ENCODE measurements around the gene PTPN7. TPM values are rescaled to one million over a fixed set of nuclear protein-coding genes. Genes with fewer than 3 reads are reported as not detected.
"Not testable (repeated sequence)": the region's sequence is repeated elsewhere in the genome, so short reads cannot be mapped to it uniquely, and the experiment has no call there.

The PTPN7 gene
- total RNA-seq, 2 donors from 2014 or later: 119 to 198 TPM

- Mint-ChIP-seq H3K9me3 (no peaks in the 10 kb centered on the region), H3K27ac (no peak within 1 kb of the TSS), H3K36me3 (no peaks in the 10 kb centered on the region)
- ATAC-seq: no peak
- DNase-seq (ENCODE audit: low spot score in 2 of 2): no peak
These were observed 33.4 kb upstream of the PTPN7 start, which contains the start of gene LGR6 for GRCh38 chr1:202193614-202194327. Gene LGR6 (plus strand): TSS chr1:202193799. CDS start chr1:202193990, 191 bp downstream.

GRCh38 chr1:202192770-202193613 is 32.6 kb upstream of the PTPN7 start:
- no peak overlapping the region for H3K27ac Mint-ChIP-seq
- no peaks in the 10 kb centered on the region for H3K36me3 Mint-ChIP-seq
- H3K9me3 Mint-ChIP-seq: no peaks in the 10 kb centered on the region
- peak; percentile 48 to 58 for ATAC-seq
- DNase-seq (ENCODE audit: low spot score in 2 of 2): peak in 1 of 2 donors; percentile 69

GRCh38 chr1:202191391-202191790 is 31.0 kb upstream of the PTPN7 start:
- H3K36me3 Mint-ChIP-seq; ATAC-seq; H3K27ac Mint-ChIP-seq; H3K9me3 Mint-ChIP-seq; DNase-seq (ENCODE audit: low spot score in 2 of 2): not testable (repeated sequence)

GRCh38 chr1:202189918-202190715 is 29.7 kb upstream of the PTPN7 start:
- no peak for ATAC-seq
- DNase-seq (ENCODE audit: low spot score in 2 of 2): no peak
- no peaks in the 10 kb centered on the region for H3K36me3 Mint-ChIP-seq
- no peaks in the 10 kb centered on the region for H3K9me3 Mint-ChIP-seq
- H3K27ac Mint-ChIP-seq: no peak overlapping the region

- ATAC-seq (peak; percentile 72 to 76), DNase-seq (ENCODE audit: low spot score in 2 of 2) (peak in 1 of 2 donors; percentile 88)
- Mint-ChIP-seq H3K9me3 (no peaks in the 10 kb centered on the region), H3K36me3 (no peaks in the 10 kb centered on the region), H3K27ac (no peak overlapping the region)
These were observed 28.8 kb upstream of the PTPN7 start for GRCh38 chr1:202189001-202189790.

- H3K36me3 Mint-ChIP-seq: no peaks in the 10 kb centered on the region
- ATAC-seq: no peak
- H3K9me3 Mint-ChIP-seq: no peaks in the 10 kb centered on the region
- no peak overlapping the region for H3K27ac Mint-ChIP-seq
- DNase-seq (ENCODE audit: low spot score in 2 of 2): no peak
These were observed 27.4 kb upstream of the PTPN7 start for GRCh38 chr1:202187697-202188407.

GRCh38 chr1:202187041-202187671 is 26.8 kb upstream of the PTPN7 start:
- ATAC-seq (no peak), DNase-seq (ENCODE audit: low spot score in 2 of 2) (no peak)
- no peak overlapping the region for H3K27ac Mint-ChIP-seq
- no peaks in the 10 kb centered on the region for H3K36me3 Mint-ChIP-seq
- no peaks in the 10 kb centered on the region for H3K9me3 Mint-ChIP-seq

- H3K9me3 Mint-ChIP-seq: no peaks in the 10 kb centered on the region
- DNase-seq (ENCODE audit: low spot score in 2 of 2) (no peak), ATAC-seq (no peak)
- H3K27ac Mint-ChIP-seq: no peak overlapping the region
- no peaks in the 10 kb centered on the region for H3K36me3 Mint-ChIP-seq
These were observed 25.9 kb upstream of the PTPN7 start for GRCh38 chr1:202186327-202186726.

- ATAC-seq: peak; percentile 76 to 81
- H3K36me3 Mint-ChIP-seq: no peaks in the 10 kb centered on the region
- no peaks in the 10 kb centered on the region for H3K9me3 Mint-ChIP-seq
- peak in 1 of 2 donors; percentile 79 for DNase-seq (ENCODE audit: low spot score in 2 of 2)
- no peak overlapping the region for H3K27ac Mint-ChIP-seq
These were observed 24.5 kb upstream of the PTPN7 start for GRCh38 chr1:202184750-202185460.

- no peaks in the 10 kb centered on the region for H3K9me3 Mint-ChIP-seq
- no peak overlapping the region for H3K27ac Mint-ChIP-seq
- DNase-seq (ENCODE audit: low spot score in 2 of 2): no peak
- no peak for ATAC-seq
- H3K36me3 Mint-ChIP-seq: no peaks in the 10 kb centered on the region
These were observed 21.9 kb upstream of the PTPN7 start for GRCh38 chr1:202182040-202182877.

GRCh38 chr1:202181586-202181985 is 21.2 kb upstream of the PTPN7 start:
- H3K27ac Mint-ChIP-seq: no peak overlapping the region

GRCh38 chr1:202180751-202181139 is 20.3 kb upstream of the PTPN7 start:
- H3K9me3 Mint-ChIP-seq; DNase-seq (ENCODE audit: low spot score in 2 of 2); ATAC-seq; H3K27ac Mint-ChIP-seq; H3K36me3 Mint-ChIP-seq: not testable (repeated sequence)

More at GRCh38 chr1:202181586-202181985, 21.2 kb upstream of the PTPN7 start:
- H3K9me3 Mint-ChIP-seq: no peaks in the 10 kb centered on the region
- ATAC-seq (no peak), DNase-seq (ENCODE audit: low spot score in 2 of 2) (no peak)
- H3K36me3 Mint-ChIP-seq: no peaks in the 10 kb centered on the region

GRCh38 chr1:202179828-202180750 is 19.7 kb upstream of the PTPN7 start:
- H3K27ac Mint-ChIP-seq: no peak overlapping the region
- DNase-seq (ENCODE audit: low spot score in 2 of 2) (no peak), ATAC-seq (no peak)
- H3K36me3 Mint-ChIP-seq: no peaks in the 10 kb centered on the region
- no peaks in the 10 kb centered on the region for H3K9me3 Mint-ChIP-seq
